CD4-positive, alpha-beta T cell (primary cell): Measurements from ENCODE around the gene LPAR1. TPM values are rescaled to one million over a fixed set of nuclear protein-coding genes. Genes with fewer than 3 reads are reported as not detected.

ENCODE experiments used
- ATAC-seq: fragments of 200-7000 bp; cut with Tn5 transposase; one replicate; pipeline ENCODE4 v1.10.0; 2022; ENCODE audit warnings: mild to moderate bottlenecking; ENCODE audit not compliant: poor library complexity
- CTCF ChIA-PET: fragments of 350-600 bp; sonication (Branson Sonifier 250); formaldehyde crosslinking; loops from one replicate; lab custom pipeline; 2021; ENCODE audit warnings: antibody characterized with exemption, inconsistent platforms; lab: Charles Lee
- POLR2A ChIA-PET: fragments of 350-600 bp; sonication (Branson Sonifier 250); formaldehyde crosslinking; loops from one replicate; lab custom pipeline; 2021; ENCODE audit warnings: antibody characterized with exemption, inconsistent platforms; lab: Charles Lee
- DNase-seq, 14 experiments: peaks; one replicate each; pipeline ENCODE4 v3.0.0-alpha.2; 2013 to 2020; ENCODE audit warnings: mixed read lengths in 2 of 14
- H3K27ac ChIP-seq, 2 donors: one replicate each; pipeline versions ENCODE4 v1.5.1 to v1.7.0; 2013; ENCODE audit warnings: low read length in 2 of 2, low read depth in 1 of 2, mild to moderate bottlenecking in 1 of 2
- H3K27me3 ChIP-seq, 2 experiments: 1 replicate in 1 of 2; 2 replicates in 1 of 2; pipeline versions ENCODE4 v1.6.1 to v1.7.0; 2013; ENCODE audit warnings: low read length in 2 of 2, control low read depth in 1 of 2, mild to moderate bottlenecking in 1 of 2, moderate library complexity in 1 of 2; ENCODE audit not compliant: insufficient read depth in 2 of 2, control insufficient read depth in 1 of 2
- H3K36me3 ChIP-seq: one replicate; pipeline ENCODE4 v1.6.1; 2013; ENCODE audit warnings: low read length, control low read depth; ENCODE audit not compliant: insufficient read depth
- H3K4me1 ChIP-seq: one replicate; pipeline ENCODE4 v1.6.1; 2013; ENCODE audit warnings: low read length, control low read depth; ENCODE audit not compliant: insufficient read depth
- H3K4me3 ChIP-seq: one replicate; pipeline ENCODE4 v1.5.1; 2013; ENCODE audit warnings: mild to moderate bottlenecking, low read length, moderate library complexity
- H3K9me3 ChIP-seq, 2 experiments: 1 replicate in 1 of 2; 2 replicates in 1 of 2; pipeline versions ENCODE4 v1.6.1 to v1.7.0; 2013; ENCODE audit warnings: low read length in 2 of 2, mild to moderate bottlenecking in 2 of 2, control low read depth in 1 of 2, moderate library complexity in 1 of 2; ENCODE audit not compliant: control insufficient read depth in 1 of 2, insufficient read depth in 1 of 2
- H3K27ac Mint-ChIP-seq: one replicate; pipeline ENCODE4 v1.8.0; 2020; ENCODE audit warnings: mixed read lengths
- H3K27me3 Mint-ChIP-seq: one replicate; pipeline ENCODE4 v1.8.0; 2021; ENCODE audit warnings: mixed read lengths
- H3K36me3 Mint-ChIP-seq: one replicate; pipeline ENCODE4 v1.8.0; 2021; ENCODE audit warnings: low read depth, mixed read lengths
- H3K4me1 Mint-ChIP-seq: one replicate; pipeline ENCODE4 v1.8.0; 2021; ENCODE audit warnings: low read depth, mixed read lengths
- H3K4me3 Mint-ChIP-seq: one replicate; pipeline ENCODE4 v1.8.0; 2020; ENCODE audit warnings: mild to moderate bottlenecking, mixed read lengths
- H3K9me3 Mint-ChIP-seq: one replicate; pipeline ENCODE4 v1.8.0; 2020; ENCODE audit warnings: mixed read lengths
- CTCF ChIP-seq: fragments of 200-600 bp; IDR thresholded peaks from one replicate; pipeline ENCODE4 v1.8.0; 2022; ENCODE audit warnings: antibody characterized with exemption, mild to moderate bottlenecking
- intact Hi-C, 2 experiments: fragments of 100-400 bp; cut with DNase I in 1 of 2; cut with micrococcal nuclease in 1 of 2; formaldehyde crosslinking; loops; one replicate each; pipeline versions ENCODE4 v1.15.1 to v1.9.0; 2023 to 2025; cut with DNase I, micrococcal nuclease
- total RNA-seq, 174 experiments: library from RNA in 2 of 174; stranded (reverse) in 2 of 174; gene quantifications; one replicate each; pipeline ENCODE4 v1.2.3 and lab custom pipeline; 2021 to 2026

LPAR1 gene
- total RNA-seq, 2 experiments from 2014 or later: not detected

GRCh38 chr9:110950041-110950645 lies 88.1 kb downstream of the LPAR1 start:
- no peak for TF ChIP-seq CTCF
- intact Hi-C loops: no loop called here
- H3K36me3 ChIP-seq: no peaks in the 10 kb centered on the region
- no peak for ATAC-seq
- H3K9me3 ChIP-seq: peaks cover 8 to 14% of the 10 kb centered on the region in 2 experiments
- Mint-ChIP-seq H3K27me3 (no peaks in the 10 kb centered on the region), H3K9me3 (peaks cover 13% of the 10 kb centered on the region), H3K4me1 (no peaks in the 10 kb centered on the region), H3K4me3 (no peak overlapping the region), H3K36me3 (no peaks in the 10 kb centered on the region), H3K27ac (no peak overlapping the region)
- H3K27ac ChIP-seq: no peak overlapping the region
- H3K27me3 ChIP-seq: no peaks in the 10 kb centered on the region
- no peak for DNase-seq
- POLR2A ChIA-PET: no interaction called here
- no peaks in the 10 kb centered on the region for H3K4me1 ChIP-seq
- CTCF ChIA-PET: interaction anchor here (0.7 kb wide), 1 partner anchor 277 kb away, joined by 3 read pairs; no protein-coding TSS in a partner anchor
- H3K4me3 ChIP-seq: no peak overlapping the region

- Mint-ChIP-seq H3K4me1 (no peaks in the 10 kb centered on the region), H3K36me3 (no peaks in the 10 kb centered on the region), H3K27me3 (no peaks in the 10 kb centered on the region), H3K4me3 (no peak overlapping the region), H3K27ac (no peak overlapping the region), H3K9me3 (peaks cover 6% of the 10 kb centered on the region)
- no peak for ATAC-seq
- CTCF ChIA-PET: no interaction called here
- H3K27ac ChIP-seq: no peak overlapping the region
- H3K4me1 ChIP-seq: no peaks in the 10 kb centered on the region
- H3K9me3 ChIP-seq: peaks cover 0 to 14% of the 10 kb centered on the region in 2 experiments
- no peak overlapping the region for H3K4me3 ChIP-seq
- H3K27me3 ChIP-seq: no peaks in the 10 kb centered on the region
- no peak for TF ChIP-seq CTCF
- DNase-seq: no peak
- H3K36me3 ChIP-seq: no peaks in the 10 kb centered on the region
- POLR2A ChIA-PET: no interaction called here
- intact Hi-C loops: no loop called here
Observed at GRCh38 chr9:110949081-110949480, 89.2 kb downstream of the LPAR1 start.

- intact Hi-C loops: no loop called here
- peaks cover 0 to 6% of the 10 kb centered on the region in 2 experiments for H3K9me3 ChIP-seq
- POLR2A ChIA-PET: no interaction called here
- no peak overlapping the region for H3K4me3 Mint-ChIP-seq
- H3K9me3 Mint-ChIP-seq: peaks cover 1% of the 10 kb centered on the region
- H3K4me3 ChIP-seq: no peak overlapping the region
- H3K36me3 ChIP-seq: no peaks in the 10 kb centered on the region
- no peak overlapping the region for H3K27ac Mint-ChIP-seq
- H3K4me1 Mint-ChIP-seq: no peaks in the 10 kb centered on the region
- DNase-seq (no peak), ATAC-seq (no peak)
- H3K27me3 Mint-ChIP-seq: no peaks in the 10 kb centered on the region
- CTCF ChIA-PET: no interaction called here
- H3K27ac ChIP-seq: no peak overlapping the region
- TF ChIP-seq CTCF: no peak
- H3K27me3 ChIP-seq: no peaks in the 10 kb centered on the region
- H3K4me1 ChIP-seq: no peaks in the 10 kb centered on the region
- no peaks in the 10 kb centered on the region for H3K36me3 Mint-ChIP-seq
Observed at GRCh38 chr9:110947491-110948044, 90.7 kb downstream of the LPAR1 start.
